HG03139 (cell line): ENCODE data around the gene PACRG.

Source experiments
- ATAC-seq: cut with Tn5 transposase; IDR thresholded peaks from one replicate; pipeline ENCODE4 v1.9.1; 2021; ENCODE audit not compliant: unreplicated experiment

The PACRG gene

DNA sequence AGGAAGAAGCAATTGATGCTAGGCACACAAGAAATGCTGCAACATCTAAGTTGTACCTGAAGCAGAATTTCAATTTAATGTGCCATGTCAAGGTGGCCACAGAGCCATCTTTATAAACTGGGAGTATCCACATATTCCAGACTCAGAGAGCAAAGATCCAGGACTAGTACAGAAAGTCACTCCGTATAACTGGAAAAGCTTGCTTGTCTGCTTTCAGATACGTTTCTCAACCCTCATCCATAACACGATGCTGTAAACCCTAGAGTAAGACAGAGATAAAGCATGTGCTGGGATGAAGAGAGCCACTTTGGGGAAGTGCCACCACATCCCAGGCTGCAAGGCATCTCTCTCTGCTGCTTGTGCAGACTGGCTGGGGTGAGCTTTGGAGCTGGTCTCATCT is 134.7 kb downstream of the PACRG start:
- no peak for ATAC-seq

DNA sequence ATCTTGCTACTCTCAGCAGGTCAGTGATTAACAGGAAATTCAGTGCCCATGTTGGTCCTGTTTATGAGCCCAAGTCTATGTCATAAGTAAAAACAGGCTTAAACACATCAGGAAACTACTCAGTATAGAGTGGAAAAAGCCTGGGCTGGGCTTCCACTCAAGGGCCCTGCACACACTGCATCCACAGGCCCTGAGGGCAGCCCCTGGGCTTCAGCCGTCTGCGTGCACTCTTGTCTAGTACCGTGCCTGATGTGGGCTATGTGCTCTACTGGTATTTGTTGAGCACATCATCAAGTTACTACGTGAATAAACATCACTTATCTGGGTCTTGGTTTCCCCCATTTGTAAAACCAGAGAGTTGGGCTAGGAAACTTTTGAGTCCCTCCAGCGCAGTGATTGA is 135.2 kb downstream of the PACRG start:
- ATAC-seq, result no peak

DNA sequence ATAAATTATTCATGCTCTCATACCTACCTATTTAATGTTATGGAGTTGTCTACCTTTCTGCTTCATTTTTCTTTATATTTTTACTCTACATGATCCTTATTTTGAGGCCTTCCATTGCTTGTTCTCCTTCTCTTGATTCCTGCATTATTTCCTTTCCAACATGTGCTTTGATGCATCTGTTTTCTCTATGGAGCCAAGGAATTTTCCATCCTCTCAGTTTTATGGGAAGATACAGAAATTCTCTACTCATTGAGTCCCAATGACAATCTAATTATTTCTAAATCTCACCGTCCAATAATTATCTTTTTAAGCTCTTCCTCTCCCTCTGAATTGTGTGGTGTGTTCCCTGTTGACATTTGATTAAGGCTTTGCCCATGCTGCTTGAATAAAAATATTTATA is 136.0 kb downstream of the PACRG start:
- no peak for ATAC-seq

DNA sequence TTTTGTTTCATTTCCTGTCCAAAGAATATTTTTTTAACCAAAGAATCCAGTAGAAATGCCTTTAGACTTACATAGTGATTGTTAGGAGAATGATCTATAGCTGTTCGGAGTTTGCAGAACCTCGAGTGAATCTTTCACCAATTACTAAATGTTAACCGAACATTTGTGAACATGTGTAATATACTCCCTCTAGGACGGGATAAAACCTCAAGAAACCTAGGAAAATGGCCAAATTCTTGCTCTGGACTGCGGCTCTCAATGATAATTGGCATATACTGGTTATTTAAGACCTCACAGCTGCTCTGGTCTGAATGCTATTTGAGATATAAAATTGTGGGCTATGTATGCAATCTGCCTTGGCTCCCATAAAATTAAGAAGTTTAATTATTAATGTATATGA is 137.1 kb downstream of the PACRG start:
- ATAC-seq, result no peak

DNA sequence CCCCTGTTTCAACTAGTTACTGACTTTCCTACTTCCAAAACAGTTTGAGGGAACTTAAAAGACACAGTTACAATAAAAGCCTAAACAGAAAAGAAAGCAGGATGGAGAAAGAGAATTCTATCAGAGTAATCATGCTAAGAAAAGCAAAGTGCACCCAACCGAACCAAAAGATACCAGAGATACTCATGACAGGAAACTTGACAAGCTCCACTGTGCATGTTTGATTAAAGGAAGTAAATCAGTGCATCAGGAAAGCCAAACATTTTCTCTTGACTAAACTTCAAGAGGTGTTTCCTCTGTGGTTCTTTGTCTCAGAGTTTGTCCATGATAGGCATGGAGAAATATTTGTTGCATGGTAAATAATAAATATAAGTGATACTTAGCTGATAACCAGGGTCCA is 138.9 kb downstream of the PACRG start:
- no peak for ATAC-seq

DNA sequence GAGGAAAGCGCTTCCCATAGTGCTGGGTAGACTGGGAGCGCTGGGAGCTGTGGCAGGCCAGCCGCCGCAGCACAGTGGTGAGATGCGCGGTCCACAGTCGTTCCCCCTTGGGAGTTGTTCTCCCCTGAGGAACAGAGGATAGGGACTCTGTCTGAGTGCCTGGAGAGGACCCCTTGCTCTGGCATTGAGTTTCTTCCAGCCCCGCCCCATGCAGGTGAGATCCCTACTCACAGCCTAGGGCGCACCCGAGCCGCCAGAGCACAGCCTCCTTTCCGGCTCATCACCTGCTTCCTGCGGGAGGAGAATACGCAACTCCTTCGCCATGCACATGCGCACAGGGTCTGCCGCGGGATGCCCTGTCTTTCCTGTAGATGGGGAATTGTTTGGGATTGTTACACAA is 140.6 kb downstream of the PACRG start:
- no peak for ATAC-seq

DNA sequence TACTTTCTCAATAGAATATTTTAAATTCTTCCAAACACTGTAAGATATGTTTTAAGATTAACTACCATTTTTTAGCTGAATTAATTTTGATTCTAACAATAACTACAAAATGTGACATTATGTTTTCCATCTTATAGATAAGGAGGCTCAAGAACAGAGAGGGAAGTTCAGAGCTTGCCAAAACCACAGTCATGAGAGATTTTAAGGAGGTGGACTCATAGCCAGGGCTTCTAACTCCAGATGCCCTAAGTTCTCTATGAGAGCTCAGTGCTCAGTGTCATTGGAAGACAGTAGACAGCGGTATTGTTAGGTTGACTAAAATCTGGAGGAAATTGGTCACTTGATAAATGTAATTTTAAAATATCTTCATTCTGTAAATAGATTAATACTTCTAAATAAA is 144.2 kb downstream of the PACRG start:
- ATAC-seq, result no peak

DNA sequence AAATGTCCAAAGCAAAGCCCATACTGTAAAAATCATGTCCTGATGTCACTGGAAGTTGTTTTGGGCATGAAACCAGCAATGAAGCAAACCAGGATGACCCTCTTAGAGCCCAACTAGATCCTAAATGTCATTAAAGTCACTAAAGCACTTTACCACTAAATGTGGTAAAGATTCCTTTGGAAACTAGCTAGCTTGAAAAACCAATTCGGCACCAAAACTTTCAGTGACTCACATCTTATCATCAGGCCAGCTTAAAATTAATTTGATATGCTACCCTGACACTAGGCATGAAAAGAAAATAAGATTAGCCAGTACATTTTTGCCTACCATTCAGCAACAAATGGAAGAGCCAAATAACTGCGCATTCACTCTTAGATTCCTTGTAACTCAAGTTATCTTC is 145.8 kb downstream of the PACRG start:
- no peak for ATAC-seq

DNA sequence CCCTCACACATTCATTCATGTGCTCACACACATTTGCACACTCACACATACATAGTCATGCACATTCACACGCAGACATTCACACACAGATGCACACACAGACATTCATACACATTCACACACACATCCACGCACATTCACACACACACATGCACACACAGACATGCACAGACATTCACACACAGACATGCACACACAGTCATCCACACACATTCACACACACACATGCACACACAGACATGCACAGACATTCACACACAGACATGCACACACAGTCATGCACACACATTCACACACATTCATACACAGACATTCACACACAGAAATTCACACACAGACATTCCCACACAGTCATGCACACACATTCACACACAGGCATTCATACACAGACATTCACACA is 147.3 kb downstream of the PACRG start:
- no peak for ATAC-seq

DNA sequence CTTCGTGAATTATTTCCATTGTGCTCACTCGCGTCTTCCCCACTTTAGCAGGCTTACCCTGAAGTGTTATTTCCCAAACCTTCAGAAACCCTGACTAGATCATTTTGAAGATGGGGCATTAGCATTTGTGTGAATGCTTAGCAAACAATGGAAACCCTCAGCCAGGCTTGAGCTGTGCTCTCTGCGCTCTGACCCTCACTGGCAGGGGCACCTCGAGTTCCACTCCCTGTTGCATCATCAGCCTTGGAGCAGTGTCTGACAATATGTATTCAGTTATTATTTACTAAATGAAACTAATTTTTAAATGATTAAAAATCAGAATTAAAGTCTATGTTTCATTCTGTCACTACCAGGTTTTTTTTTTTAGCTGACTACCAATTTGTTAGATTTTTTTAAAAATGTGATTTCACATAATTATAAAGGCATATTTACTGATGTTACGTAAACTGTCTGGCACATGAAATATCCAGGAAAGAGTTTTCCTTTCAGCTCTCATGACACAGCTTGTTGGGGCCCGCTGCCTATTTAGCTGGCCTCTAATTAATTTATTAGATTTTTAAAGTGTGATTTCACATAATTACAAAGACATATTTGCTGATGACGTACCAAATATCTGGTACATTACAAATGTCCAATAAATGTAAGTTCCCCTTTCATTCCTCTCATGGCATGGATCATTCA is 155.2 kb downstream of the PACRG start:
- no peak for ATAC-seq

DNA sequence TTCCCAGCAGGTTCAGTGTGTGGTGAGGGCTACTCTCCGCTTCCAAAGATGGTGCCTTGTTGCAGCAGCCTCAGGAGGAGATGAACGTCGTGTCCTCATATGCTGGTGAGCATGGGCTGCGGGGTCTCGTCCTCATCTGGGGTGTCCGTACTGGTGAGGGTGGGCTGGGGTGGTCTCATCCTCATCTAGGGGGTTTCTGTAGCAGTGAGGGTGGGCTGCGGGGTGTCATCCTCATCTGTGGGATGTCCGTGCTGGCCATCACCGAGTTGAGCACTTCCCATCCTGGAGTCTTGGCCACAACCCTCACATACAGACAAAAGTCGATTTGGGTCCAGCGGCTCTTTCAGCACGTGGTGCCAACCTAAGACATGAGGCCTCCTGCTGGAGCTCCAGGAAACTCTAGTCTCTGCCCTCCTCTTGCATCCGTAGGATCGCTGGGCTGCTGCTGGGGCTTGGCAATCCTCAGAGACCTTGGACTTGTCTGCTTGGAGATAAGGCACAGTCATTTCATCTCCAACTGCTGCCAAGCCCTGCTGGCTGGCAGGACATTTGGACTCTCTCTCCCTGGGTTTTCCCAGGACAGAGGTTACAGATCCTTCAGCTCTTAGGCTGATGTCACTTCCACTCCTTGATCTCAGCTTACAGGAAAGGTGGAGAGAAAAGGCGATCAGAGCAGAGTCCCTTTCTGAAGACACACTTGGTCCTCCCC is 160.4 kb downstream of the PACRG start:
- ATAC-seq, result no peak

DNA sequence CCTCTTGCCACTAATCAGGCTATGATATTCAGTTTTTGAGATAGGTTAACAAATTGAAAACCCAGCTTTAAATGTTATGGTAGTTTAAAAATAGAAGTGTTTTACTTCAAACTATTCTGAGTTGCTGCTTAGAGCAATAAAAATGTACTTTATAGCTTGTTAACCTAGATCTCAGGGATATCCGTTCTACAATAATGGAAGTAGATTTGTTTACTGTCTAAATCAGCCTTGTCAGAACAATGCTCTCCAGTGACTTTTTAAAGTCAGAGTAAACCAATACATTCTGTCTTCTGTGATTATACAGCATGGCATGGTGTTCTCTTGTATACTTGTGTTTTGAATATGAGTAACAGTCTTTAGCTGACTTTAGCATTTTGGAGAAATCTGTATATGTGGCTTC is 161.5 kb downstream of the PACRG start:
- no peak for ATAC-seq

DNA sequence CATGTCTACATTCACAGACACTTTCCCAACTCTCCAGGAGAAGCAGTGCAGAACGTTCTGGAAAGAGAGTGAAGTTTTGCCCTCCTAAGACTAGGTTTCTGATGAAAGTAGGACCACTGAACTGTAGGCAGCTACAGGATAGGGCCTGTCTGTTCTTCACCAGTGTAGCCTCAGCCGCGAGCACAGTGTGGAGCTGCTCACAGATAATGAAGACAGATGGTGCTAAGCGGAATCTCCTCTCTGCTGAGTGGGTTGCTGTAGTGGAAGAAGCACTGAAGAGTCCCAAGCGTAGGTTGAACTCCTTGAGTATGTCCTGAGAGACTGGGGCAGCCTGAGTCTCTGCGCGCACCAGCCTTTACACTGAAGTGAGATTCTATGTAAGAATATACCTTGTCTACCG is 170.2 kb downstream of the PACRG start:
- no peak for ATAC-seq

DNA sequence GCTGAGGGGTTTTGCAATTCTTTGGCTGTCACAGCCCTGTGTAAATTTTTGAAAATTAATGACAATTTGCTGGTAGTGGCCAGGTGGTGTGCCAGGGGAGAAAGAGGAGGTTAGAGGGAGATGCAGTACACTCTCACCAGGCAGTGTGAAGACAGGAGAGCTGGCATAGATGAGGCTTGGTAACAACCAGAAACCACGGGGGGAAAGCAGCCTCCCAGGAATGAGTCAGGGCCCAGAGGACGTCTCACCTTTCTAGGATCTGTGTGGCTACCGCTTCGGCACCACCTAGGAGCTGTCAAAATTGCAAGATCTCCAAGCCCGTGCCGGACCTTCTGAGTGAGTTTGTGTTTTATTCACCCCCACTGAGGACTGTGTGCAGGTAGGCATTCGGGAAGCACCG is 171.4 kb downstream of the PACRG start:
- ATAC-seq, result no peak

DNA sequence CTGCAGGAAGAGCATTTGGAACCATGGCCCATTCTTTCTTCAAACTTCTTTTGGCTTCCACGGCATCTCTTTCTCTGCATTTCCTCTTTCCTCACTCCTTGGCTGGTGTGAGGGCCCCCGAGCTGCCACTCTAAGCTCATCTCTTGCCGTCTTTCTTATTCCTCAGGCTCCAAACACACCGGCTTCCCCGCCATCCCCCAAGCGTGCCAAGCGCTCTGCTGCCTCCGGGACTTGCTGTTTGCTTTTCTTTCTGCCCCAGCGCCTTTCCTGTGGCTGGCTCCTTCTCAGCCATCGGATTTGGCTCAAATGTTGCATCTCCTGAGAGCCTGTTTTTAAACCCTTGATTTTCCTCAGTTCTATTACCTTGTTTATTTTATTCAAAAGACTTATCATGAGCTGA is 172.7 kb downstream of the PACRG start:
- ATAC-seq, result no peak

DNA sequence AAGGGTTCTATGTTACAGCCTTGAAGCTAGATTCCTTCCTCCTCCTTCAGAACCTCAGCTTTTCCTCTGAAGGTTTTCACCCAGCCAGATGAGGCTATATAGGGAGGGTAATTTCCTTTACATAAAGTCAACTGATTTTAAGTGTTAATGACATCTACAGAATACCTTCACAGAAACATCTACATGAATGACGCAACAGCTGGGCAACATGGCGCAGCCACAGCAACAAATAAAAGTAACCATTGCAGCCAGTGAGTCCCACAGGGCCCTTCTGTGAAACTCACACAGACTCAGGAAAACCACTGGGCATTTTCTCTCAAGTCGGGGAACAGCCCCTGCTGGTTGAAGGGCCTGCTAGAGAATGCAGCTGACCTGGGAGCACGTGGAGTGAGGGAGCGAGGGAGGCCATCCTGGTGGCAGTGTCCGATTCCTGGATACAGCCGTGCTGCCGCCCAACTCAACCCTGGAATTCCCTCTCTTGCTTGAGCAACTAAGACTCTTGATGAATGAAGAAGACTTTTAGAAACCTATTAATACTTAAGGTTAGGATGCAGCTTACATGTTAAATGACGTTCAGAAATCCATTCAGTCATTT is 176.4 kb downstream of the PACRG start:
- ATAC-seq, result no peak

DNA sequence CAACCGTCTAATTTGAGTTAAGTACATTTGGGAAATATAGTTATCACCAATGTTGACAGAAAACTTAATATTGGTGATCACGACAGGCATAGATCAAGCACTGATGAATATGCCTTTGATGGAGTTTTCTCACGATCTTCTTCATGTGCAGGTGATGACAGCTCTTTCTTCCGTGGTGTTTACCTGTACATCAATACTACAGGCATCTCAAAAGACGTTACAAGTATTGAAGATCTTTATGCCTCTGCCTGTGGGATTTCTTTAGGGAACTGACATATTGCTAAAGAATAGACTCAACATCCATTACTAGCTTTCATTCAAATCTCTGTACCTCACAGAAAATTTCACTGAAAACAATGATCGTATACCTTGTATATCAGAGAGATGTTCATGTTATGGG is 178.7 kb downstream of the PACRG start:
- ATAC-seq, result no peak

DNA sequence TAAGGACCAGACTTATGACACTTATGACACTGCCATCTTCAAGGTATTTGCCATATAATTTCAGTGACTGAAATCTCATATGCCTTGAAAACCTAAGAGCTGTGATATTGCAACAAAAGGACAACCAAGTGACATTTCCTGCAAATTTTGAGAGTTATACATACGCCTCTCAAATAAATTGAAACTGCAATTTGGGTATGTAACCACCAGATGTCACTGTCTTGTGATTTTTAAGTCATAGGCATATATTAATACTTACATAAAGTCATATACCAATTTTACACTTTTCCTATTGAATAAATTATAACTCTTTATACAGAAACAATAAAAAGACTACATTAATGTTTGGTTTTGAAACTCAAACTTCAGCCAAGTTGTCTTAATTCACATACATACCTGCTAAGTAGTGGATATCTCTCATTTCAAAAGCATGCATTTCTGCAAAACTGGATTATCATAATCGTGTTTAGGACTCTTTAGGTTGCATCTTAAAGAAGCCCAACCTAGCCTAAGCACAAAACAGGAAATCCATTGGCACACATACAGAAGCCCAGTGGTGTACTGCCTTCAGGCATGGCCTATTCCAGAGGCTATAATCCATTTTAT is 180.2 kb downstream of the PACRG start:
- ATAC-seq, result no peak

DNA sequence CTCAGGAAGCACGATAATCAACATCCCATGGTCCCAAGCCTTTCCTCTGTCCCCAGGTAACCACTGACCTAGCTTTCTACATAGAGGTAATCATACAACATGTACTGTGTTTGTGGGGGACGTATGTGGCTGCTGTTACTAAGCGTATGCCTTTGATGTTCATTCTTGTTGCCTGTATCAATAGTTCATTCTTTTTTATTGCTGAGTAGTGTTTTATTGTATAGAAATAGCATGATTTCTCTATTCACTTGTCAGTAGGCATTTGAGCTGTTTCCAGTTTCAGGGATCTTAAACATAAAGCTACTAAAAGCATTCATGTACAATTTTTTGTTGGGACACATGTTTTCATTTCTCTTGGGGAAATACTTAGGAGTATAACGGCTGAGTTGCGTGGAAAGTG is 185.4 kb downstream of the PACRG start:
- ATAC-seq, result no peak

DNA sequence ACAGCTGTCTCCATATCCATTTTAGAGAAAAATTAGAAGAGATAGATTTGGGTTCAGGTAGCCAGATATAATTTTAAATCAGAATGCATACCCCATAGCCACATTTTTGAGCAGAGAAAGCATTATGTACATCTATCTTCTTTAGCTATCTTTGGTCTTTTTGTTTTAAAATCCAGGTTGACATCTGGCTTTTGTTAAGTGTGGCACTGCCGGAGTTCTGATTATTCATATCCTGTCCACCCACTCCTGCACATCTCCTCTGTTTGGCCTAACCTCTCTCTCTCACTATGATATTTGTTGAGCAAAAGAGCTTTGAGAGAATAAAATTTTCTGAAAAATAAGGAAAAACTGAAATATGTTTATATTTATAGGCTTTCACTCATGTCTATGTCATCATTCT is 189.7 kb downstream of the PACRG start:
- ATAC-seq, result no peak

DNA sequence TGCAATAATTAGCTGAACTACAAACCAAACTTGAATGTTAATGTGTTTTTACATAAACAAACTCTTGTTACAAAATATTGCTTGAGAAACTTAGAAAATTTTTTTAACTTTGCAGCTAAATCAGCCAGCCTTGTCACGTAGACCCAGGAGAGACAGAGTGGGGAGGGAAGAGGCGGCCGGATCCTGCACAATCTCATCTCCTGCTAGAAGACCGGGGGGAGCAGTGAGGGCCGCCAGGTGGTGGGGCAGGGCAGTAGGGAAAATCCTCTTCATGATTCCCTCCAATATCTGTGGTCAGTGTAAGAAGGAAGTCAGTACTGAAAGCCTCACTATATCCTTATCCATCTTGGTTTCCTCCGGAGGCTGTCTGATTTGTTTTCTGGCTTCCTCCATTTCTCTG is 193.3 kb downstream of the PACRG start:
- no peak for ATAC-seq

DNA sequence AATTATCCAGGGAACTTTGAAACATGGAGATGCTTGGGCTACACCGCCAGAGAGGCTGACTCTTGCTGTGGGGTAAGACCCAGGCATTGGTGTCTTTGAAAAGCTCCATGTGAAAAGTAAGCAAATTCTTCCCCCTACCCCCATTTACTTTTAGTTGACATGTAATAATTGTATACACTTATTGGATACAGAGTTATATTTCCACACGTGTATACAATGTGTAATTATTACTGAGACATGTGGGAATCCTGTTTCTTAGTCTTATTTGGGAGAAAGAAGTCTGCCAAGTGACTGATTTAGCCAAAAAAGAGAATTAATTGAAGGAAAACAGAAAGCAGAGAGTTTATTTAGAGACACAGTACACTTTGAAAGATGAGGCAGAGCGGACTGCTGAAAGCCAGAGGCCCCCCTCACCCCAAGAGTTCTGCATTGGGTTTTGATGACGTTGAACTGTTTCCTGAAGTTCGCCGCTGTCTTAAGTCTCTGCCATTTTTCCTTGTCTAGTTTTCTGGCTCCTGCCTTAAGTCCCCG is 193.8 kb downstream of the PACRG start:
- no peak for ATAC-seq
